CD8-positive, alpha-beta memory T cell (primary cell): Measurements from ENCODE around the gene CCDC13. TPM values are rescaled to one million over a fixed set of nuclear protein-coding genes. Genes with fewer than 3 reads are reported as not detected.

Experiments
- CTCF ChIA-PET: fragments of 350-600 bp; sonication (Branson Sonifier 250); formaldehyde crosslinking; loops from one replicate; lab custom pipeline; 2021; ENCODE audit warnings: antibody characterized with exemption; lab: Charles Lee
- POLR2A ChIA-PET: fragments of 350-600 bp; sonication (Branson Sonifier 250); formaldehyde crosslinking; loops from one replicate; lab custom pipeline; 2021; ENCODE audit warnings: antibody characterized with exemption; lab: Charles Lee
- DNase-seq, 5 donors: peaks; one replicate each; pipeline versions ENCODE4 v3.0.0 to v3.0.0-alpha.2; 2020 to 2022; ENCODE audit warnings: mixed read lengths in 1 of 5
- H3K27ac ChIP-seq: one replicate; pipeline ENCODE4 v1.7.0; 2013; ENCODE audit warnings: low read depth, mild to moderate bottlenecking, low read length, moderate library complexity
- H3K27me3 ChIP-seq: 2 replicates; pipeline ENCODE4 v1.7.0; 2013; ENCODE audit warnings: low read length, mild to moderate bottlenecking; ENCODE audit not compliant: insufficient read depth, poor library complexity, severe bottlenecking
- H3K36me3 ChIP-seq: 2 replicates; pipeline ENCODE4 v1.7.0; 2013; ENCODE audit warnings: mild to moderate bottlenecking, low read length, moderate library complexity; ENCODE audit not compliant: insufficient read depth
- H3K4me1 ChIP-seq: 2 replicates; pipeline ENCODE4 v1.7.0; 2013; ENCODE audit warnings: mild to moderate bottlenecking, low read length, moderate library complexity; ENCODE audit not compliant: insufficient read depth
- H3K4me3 ChIP-seq: 2 replicates; pipeline ENCODE4 v1.7.0; 2013; ENCODE audit warnings: mild to moderate bottlenecking, low read length
- H3K9me3 ChIP-seq: 2 replicates; pipeline ENCODE4 v1.7.0; 2013; ENCODE audit warnings: mild to moderate bottlenecking, low read length
- H3K27ac Mint-ChIP-seq, 8 donors: one replicate each; pipeline ENCODE4 v1.8.0; 2020 to 2021; ENCODE audit warnings: mixed read lengths in 8 of 8, mild to moderate bottlenecking in 6 of 8, inconsistent platforms in 3 of 8, moderate library complexity in 3 of 8
- H3K27me3 Mint-ChIP-seq, 2 donors: one replicate each; pipeline ENCODE4 v1.8.0; 2020 to 2021; ENCODE audit warnings: mixed read lengths in 2 of 2, mild to moderate bottlenecking in 1 of 2, moderate library complexity in 1 of 2
- H3K36me3 Mint-ChIP-seq, 3 donors: one replicate each; pipeline ENCODE4 v1.8.0; 2020 to 2021; ENCODE audit warnings: mixed read lengths in 3 of 3, inconsistent platforms in 1 of 3, mild to moderate bottlenecking in 1 of 3
- H3K4me1 Mint-ChIP-seq, 3 donors: one replicate each; pipeline ENCODE4 v1.8.0; 2020 to 2021; ENCODE audit warnings: mixed read lengths in 3 of 3, inconsistent platforms in 1 of 3, mild to moderate bottlenecking in 1 of 3
- H3K4me3 Mint-ChIP-seq, 7 donors: one replicate each; pipeline ENCODE4 v1.8.0; 2020 to 2021; ENCODE audit warnings: mixed read lengths in 7 of 7, mild to moderate bottlenecking in 6 of 7, moderate library complexity in 4 of 7, inconsistent platforms in 2 of 7
- H3K9me3 Mint-ChIP-seq, 5 donors: one replicate each; pipeline ENCODE4 v1.8.0; 2020 to 2022; ENCODE audit warnings: mixed read lengths in 5 of 5, mild to moderate bottlenecking in 3 of 5, moderate library complexity in 2 of 5, inconsistent platforms in 1 of 5
- polyA plus RNA-seq: library from polyadenylated mRNA; unstranded; fragments of 300-500 nt; fragmentation: Illumina TruSeq; gene quantifications from one replicate; pipeline ENCODE4 v1.2.3, GENCODE V29; 2021
- total RNA-seq, 2 experiments: library from RNA; stranded (reverse); gene quantifications; one replicate each; pipeline ENCODE4 v1.2.3, GENCODE V29; 2021

Gene CCDC13
- total and polyA plus RNA-seq, 3 experiments from 2014 or later = 0.33 to 0.44 (median 0.42) TPM

DNA sequence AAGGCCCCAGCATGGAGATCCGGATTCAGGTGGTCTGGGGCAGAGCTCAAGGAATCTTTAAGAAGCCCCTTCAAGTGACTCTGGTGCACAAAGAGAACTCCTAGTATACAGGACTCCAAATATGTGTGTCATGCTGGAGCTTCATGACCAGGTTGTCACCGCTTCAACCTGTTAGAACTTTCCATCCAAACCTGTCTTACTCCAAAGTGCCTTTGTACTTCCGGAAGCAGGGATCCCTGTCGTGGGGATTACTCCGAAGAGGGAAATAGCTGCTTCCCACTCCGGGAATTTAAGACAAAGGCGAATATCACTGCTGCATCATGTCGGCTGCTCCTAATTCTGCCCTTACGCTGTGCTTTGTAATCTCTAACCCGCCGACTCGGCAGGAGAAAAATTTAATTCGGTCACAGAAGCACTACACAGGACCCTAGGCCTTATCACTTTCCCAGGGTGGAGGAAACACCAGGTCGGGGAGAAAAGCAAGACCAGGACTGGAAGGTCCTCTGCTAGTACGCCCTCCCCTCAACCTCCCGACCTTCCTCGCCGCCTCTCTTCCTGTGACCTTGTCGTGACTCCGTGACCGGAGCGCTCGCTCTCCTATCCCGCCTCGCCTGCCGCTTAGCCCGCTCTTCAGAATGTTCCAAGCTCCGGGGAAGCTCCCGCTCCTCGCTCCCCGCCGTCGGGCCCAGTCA, 30.5 kb upstream of the CCDC13 start:
- Histone ChIP-seq H3K9me3 (no peaks in the 10 kb centered on the region), H3K27me3 (no peaks in the 10 kb centered on the region), H3K4me3 (peak overlapping the region; percentile 93), H3K36me3 (no peaks in the 10 kb centered on the region), H3K4me1 (peaks cover 36% of the 10 kb centered on the region), H3K27ac (peak overlapping the region; percentile 90)
- Mint-ChIP-seq H3K27ac (peak overlapping the region; percentile 86 to 98 (median 94)), H3K4me3 (peak overlapping the region; percentile 92 to 98 (median 96)), H3K36me3 (peaks cover 0 to 10% (median 4%) of the 10 kb centered on the region in 3 donors), H3K9me3 (no peaks in the 10 kb centered on the region), H3K27me3 (peaks cover 0 to 16% of the 10 kb centered on the region in 2 donors), H3K4me1 (peaks cover 33 to 51% (median 40%) of the 10 kb centered on the region in 3 donors)
- ChIA-PET POLR2A (interaction anchor here (1.1 kb wide), 1 partner anchor 12 kb away, joined by 4 read pairs; no protein-coding TSS in a partner anchor), CTCF (interaction anchor here (0.9 to 1.7 kb wide), 4 partner anchors 22 to 58 kb away, joined by 3 to 6 read pairs (median 4); no protein-coding TSS in a partner anchor)
- DNase-seq = peak in 3 of 5 donors; percentile 2 to 50 (median 10)

DNA sequence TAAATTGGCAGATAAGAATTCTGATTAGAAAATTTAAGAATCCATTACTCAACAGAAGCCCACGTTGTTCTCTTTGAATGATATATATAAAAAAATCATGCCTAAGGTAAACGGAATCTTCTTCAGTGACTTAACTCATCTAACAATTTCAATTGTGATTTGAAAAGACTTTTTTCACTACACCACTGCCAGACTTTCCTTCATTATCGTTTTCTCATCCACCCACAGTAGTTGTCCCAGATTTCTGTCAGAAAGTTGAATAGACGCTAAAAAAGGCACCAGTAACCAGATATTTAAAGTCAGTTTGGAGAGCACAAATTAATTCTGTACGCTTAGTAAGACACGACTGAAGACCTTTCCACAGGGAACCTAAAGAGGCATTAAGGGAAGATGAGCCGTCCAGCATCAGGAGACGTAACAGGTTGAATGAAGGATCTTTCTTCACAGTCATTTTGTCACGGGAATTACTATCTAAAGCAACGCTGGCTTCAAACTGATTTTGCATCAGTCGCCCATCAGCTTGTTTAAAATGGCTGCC, 29.9 kb upstream of the CCDC13 start:
- Mint-ChIP-seq H3K27me3 (peaks cover 0 to 16% of the 10 kb centered on the region in 2 donors), H3K9me3 (no peaks in the 10 kb centered on the region), H3K4me3 (peak overlapping the region; percentile 92 to 98 (median 96)), H3K27ac (peak overlapping the region in 6 of 8 donors; percentile 34 to 96 (median 93)), H3K4me1 (peaks cover 33 to 51% (median 40%) of the 10 kb centered on the region in 3 donors), H3K36me3 (peaks cover 0 to 10% (median 4%) of the 10 kb centered on the region in 3 donors)
- Histone ChIP-seq H3K27me3 (no peaks in the 10 kb centered on the region), H3K27ac (peak overlapping the region; percentile 90), H3K36me3 (no peaks in the 10 kb centered on the region), H3K4me3 (peak overlapping the region; percentile 93), H3K9me3 (no peaks in the 10 kb centered on the region), H3K4me1 (peaks cover 36% of the 10 kb centered on the region)
- POLR2A ChIA-PET = no interaction called here
- no peak for DNase-seq
- CTCF ChIA-PET = interaction anchor here (0.9 to 1.7 kb wide), 3 partner anchors 21 to 28 kb away, joined by 3 to 6 read pairs (median 4); no protein-coding TSS in a partner anchor

DNA sequence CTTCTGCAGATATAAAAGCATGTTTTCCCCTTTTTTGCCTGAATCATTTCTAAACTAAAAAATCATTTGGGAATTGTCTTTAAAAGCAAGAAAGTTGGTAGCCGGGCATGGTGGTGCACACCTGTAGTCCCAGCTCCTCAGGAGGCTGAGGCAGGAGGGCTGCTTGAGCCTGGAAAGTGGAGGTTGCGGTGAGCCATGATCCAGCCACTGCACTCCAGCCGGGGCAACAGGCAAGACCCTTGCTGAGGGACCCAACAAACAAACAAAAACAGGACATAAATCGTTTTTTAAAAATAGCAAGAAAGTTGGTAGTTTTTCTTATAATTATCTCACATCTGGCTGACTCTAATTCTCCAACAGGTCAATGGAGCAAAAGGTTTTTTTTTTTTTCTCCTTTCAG, 28.7 kb upstream of the CCDC13 start:
- Mint-ChIP-seq H3K4me3 (no peak overlapping the region), H3K27me3 (peaks cover 0 to 10% of the 10 kb centered on the region in 2 donors), H3K4me1 (peaks cover 33 to 51% (median 40%) of the 10 kb centered on the region in 3 donors), H3K36me3 (peaks cover 0 to 10% (median 4%) of the 10 kb centered on the region in 3 donors), H3K27ac (no peak overlapping the region), H3K9me3 (no peaks in the 10 kb centered on the region)
- DNase-seq = no peak
- Histone ChIP-seq H3K9me3 (no peaks in the 10 kb centered on the region), H3K4me3 (no peak overlapping the region), H3K4me1 (peaks cover 36% of the 10 kb centered on the region), H3K27me3 (no peaks in the 10 kb centered on the region), H3K27ac (no peak overlapping the region), H3K36me3 (no peaks in the 10 kb centered on the region)
- CTCF ChIA-PET = no interaction called here
- POLR2A ChIA-PET = no interaction called here

DNA sequence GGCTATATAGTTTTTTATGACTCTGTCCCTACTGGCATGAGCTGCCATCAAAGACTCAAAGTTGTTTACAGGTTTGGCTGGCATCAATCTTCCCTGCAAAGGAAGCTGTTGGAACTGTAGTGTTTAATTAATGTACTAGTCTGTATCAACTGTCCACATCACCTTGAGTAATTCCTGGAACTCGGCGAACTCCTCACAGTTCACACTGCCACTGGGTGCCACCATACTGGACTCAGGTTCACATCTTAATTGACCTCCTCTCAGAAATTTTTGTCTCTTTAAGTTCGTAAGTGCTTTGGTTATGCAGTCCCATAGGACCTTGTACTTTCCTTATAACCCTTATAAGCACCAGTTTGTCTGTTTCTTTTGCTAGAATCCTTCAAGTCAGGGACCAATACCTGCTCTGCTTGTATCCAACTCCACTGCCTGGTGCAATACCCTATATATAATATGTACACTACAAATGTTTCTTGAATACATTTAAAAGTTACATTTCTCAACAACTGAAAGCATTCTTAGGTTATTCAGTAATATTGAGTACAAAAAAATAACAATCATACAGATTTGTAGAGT, 28.1 kb upstream of the CCDC13 start:
- Mint-ChIP-seq H3K36me3 (peaks cover 0 to 12% (median 4%) of the 10 kb centered on the region in 3 donors), H3K27ac (no peak overlapping the region), H3K4me1 (peaks cover 36 to 55% (median 40%) of the 10 kb centered on the region in 3 donors), H3K27me3 (peaks cover 0 to 7% of the 10 kb centered on the region in 2 donors), H3K9me3 (no peaks in the 10 kb centered on the region), H3K4me3 (no peak overlapping the region)
- no peak for DNase-seq
- Histone ChIP-seq H3K27me3 (no peaks in the 10 kb centered on the region), H3K4me1 (peaks cover 36% of the 10 kb centered on the region), H3K27ac (no peak overlapping the region), H3K36me3 (no peaks in the 10 kb centered on the region), H3K9me3 (no peaks in the 10 kb centered on the region), H3K4me3 (no peak overlapping the region)
- CTCF ChIA-PET = no interaction called here
- POLR2A ChIA-PET = no interaction called here

DNA sequence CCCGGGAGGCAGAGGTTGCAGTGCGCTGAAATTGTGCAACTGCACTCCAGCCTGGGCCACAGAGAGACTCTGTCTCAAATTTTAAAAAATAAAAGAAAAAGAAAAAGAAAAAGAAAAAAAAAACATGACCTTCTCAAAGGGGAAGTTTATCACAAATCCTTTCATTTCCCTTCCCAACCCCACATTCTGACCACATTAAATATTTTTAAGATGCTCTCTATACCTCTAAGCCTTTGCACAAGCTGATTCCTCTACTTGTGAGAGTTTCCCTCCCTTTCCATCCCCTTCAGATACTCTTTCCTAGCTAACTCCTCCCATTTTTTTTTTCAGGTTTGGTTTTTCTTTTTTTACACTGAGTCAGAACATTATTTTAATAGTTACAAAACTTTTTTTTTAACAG, 27.2 kb upstream of the CCDC13 start:
- H3K4me1 Mint-ChIP-seq = peaks cover 40 to 62% (median 49%) of the 10 kb centered on the region in 3 donors
- CTCF ChIA-PET = interaction anchor here (1.9 kb wide), 1 partner anchor 20 kb away, joined by 5 read pairs; no protein-coding TSS in a partner anchor
- H3K9me3 ChIP-seq = no peaks in the 10 kb centered on the region

DNA sequence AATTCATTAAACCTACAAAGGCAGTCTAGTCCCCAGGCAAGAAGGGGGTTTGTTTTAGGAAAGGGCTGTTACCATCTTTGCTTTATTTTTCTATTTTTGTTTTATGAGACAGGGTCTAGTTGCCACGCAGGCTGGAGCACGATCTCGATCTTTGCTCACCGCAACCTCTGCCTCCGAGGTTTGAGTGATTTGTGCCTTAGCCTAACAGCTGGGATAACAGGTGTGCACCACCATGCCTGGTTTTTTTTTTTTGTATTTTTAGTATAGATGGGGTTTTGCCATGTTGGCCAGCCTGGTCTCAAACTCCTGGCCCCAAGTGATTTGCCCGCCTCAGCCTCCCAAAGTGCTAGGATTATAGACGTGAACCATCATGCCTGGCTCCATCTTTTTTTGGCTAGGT, 26.3 kb upstream of the CCDC13 start:
- H3K9me3 Mint-ChIP-seq = no peaks in the 10 kb centered on the region
- H3K4me3 ChIP-seq = no peak overlapping the region
- H3K4me3 Mint-ChIP-seq = peak overlapping the region in 1 of 7 donors; percentile 8
- peaks cover 0 to 11% (median 4%) of the 10 kb centered on the region in 3 donors for H3K36me3 Mint-ChIP-seq
- H3K27ac ChIP-seq = no peak overlapping the region
- no peak overlapping the region for H3K27ac Mint-ChIP-seq
- DNase-seq = no peak
- peaks cover 39 to 55% (median 53%) of the 10 kb centered on the region in 3 donors for H3K4me1 Mint-ChIP-seq
- peaks cover 36% of the 10 kb centered on the region for H3K4me1 ChIP-seq
- POLR2A ChIA-PET = no interaction called here
- no peaks in the 10 kb centered on the region for H3K27me3 ChIP-seq
- H3K9me3 ChIP-seq = no peaks in the 10 kb centered on the region
- CTCF ChIA-PET = interaction anchor here (1.9 kb wide), 1 partner anchor 19 kb away, joined by 5 read pairs; no protein-coding TSS in a partner anchor
- H3K36me3 ChIP-seq = no peaks in the 10 kb centered on the region
- H3K27me3 Mint-ChIP-seq = no peaks in the 10 kb centered on the region

More for the DNA sequence above, 27.2 kb upstream of the CCDC13 start:
- no peaks in the 10 kb centered on the region for H3K27me3 ChIP-seq
- Mint-ChIP-seq H3K27ac (peak overlapping the region in 2 of 8 donors; percentile 25), H3K9me3 (no peaks in the 10 kb centered on the region), H3K4me3 (no peak overlapping the region), H3K27me3 (no peaks in the 10 kb centered on the region), H3K36me3 (peaks cover 0 to 12% (median 4%) of the 10 kb centered on the region in 3 donors)
- H3K27ac ChIP-seq = no peak overlapping the region
- no peaks in the 10 kb centered on the region for H3K36me3 ChIP-seq
- no peak overlapping the region for H3K4me3 ChIP-seq
- DNase-seq = peak in 1 of 5 donors; percentile 4
- POLR2A ChIA-PET = no interaction called here
- peaks cover 36% of the 10 kb centered on the region for H3K4me1 ChIP-seq

DNA sequence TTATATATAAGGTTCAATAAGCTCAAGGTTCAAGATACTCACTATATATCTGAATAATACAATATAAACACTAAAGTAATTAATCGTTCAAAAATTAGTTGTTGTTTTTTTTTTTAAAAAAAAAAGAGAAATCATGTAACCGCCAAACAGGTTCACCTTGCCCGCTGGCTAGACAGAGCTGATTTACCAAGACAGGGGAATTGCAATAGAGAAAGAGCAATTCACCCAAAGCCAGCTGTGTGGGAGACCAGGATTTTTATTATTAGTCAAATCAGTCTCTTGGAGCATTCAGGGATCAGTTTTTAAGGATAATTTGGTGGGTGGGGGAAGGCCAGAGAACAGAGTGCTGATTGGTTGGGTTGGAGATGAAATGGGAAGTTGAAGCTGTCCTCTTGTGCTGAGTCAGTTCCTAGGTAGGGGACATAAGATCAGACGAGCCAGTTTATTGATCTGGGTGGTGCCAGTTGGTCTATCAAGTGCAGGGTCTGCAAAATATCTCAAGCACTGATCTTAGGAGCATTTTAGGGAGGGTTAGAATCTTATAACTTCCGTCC, 23.4 kb upstream of the CCDC13 start:
- Mint-ChIP-seq H3K4me3 (no peak overlapping the region), H3K4me1 (peaks cover 21 to 41% (median 37%) of the 10 kb centered on the region in 3 donors), H3K27ac (peak overlapping the region in 2 of 8 donors; percentile 48 to 50), H3K27me3 (no peaks in the 10 kb centered on the region), H3K9me3 (no peaks in the 10 kb centered on the region), H3K36me3 (peaks cover 6 to 19% (median 13%) of the 10 kb centered on the region in 3 donors)
- POLR2A ChIA-PET = interaction anchor here (0.7 kb wide), 1 partner anchor 43 kb away, joined by 3 read pairs; no protein-coding TSS in a partner anchor
- no peaks in the 10 kb centered on the region for H3K27me3 ChIP-seq
- H3K9me3 ChIP-seq = no peaks in the 10 kb centered on the region
- CTCF ChIA-PET = interaction anchor here (0.9 kb wide), 1 partner anchor 16 kb away, joined by 3 read pairs; no protein-coding TSS in a partner anchor
- no peaks in the 10 kb centered on the region for H3K36me3 ChIP-seq
- DNase-seq = no peak
- H3K4me1 ChIP-seq = peaks cover 16% of the 10 kb centered on the region
- H3K4me3 ChIP-seq = no peak overlapping the region
- no peak overlapping the region for H3K27ac ChIP-seq
